Activated naive CD8-positive, alpha-beta T cell (primary cell): ENCODE measurements around the gene MAPT.

Experiments
- H3K27ac Mint-ChIP-seq: one replicate; pipeline ENCODE4 v1.8.0; 2021; ENCODE audit warnings: mixed read lengths
- H3K27me3 Mint-ChIP-seq: one replicate; pipeline ENCODE4 v1.8.0; 2021; ENCODE audit warnings: mixed read lengths
- H3K36me3 Mint-ChIP-seq: one replicate; pipeline ENCODE4 v1.8.0; 2021; ENCODE audit warnings: mixed read lengths
- H3K4me1 Mint-ChIP-seq: one replicate; pipeline ENCODE4 v1.8.0; 2021; ENCODE audit warnings: low read depth, mixed read lengths
- H3K4me3 Mint-ChIP-seq: one replicate; pipeline ENCODE4 v1.8.0; 2021; ENCODE audit warnings: mild to moderate bottlenecking, mixed read lengths
- H3K9me3 Mint-ChIP-seq: one replicate; pipeline ENCODE4 v1.8.0; 2021; ENCODE audit warnings: low read depth, mixed read lengths

MAPT gene

DNA sequence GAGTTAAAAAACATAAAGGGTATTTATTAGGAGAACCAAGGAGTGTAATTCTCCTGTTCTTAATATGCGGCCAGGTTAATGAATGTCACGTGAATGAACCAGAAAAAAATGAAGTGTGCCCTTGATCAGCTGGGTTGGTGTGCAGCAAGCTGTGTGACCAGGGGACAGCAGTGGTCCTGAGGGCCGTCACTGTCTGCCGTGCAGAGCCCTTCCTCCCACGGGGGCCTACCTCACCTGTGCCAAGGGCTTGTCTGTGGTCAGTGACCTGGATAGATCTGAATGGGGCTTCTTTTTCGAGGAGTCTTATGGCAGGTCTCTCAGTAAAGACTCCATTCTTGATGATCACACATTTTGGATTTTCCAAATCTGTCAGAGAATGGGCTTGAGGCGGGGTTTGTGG lies 87.0 kb downstream of the MAPT start:
- Mint-ChIP-seq H3K4me3 (no peak overlapping the region), H3K36me3 (no peaks in the 10 kb centered on the region), H3K9me3 (no peaks in the 10 kb centered on the region), H3K4me1 (no peaks in the 10 kb centered on the region), H3K27me3 (no peaks in the 10 kb centered on the region), H3K27ac (no peak overlapping the region)

- no peak overlapping the region for H3K27ac Mint-ChIP-seq
- H3K4me3 Mint-ChIP-seq, result no peak overlapping the region
- no peaks in the 10 kb centered on the region for H3K36me3 Mint-ChIP-seq
Observed at GRCh38 chr17:45982791-45983613, 88.6 kb downstream of the MAPT start.

GRCh38 chr17:45983614-45984310 lies 89.4 kb downstream of the MAPT start:
- Mint-ChIP-seq H3K4me3 (no peak overlapping the region), H3K9me3 (no peaks in the 10 kb centered on the region), H3K27me3 (no peaks in the 10 kb centered on the region), H3K36me3 (no peaks in the 10 kb centered on the region), H3K4me1 (no peaks in the 10 kb centered on the region), H3K27ac (no peak overlapping the region)

More at GRCh38 chr17:45982791-45983613, 88.6 kb downstream of the MAPT start:
- no peaks in the 10 kb centered on the region for H3K4me1 Mint-ChIP-seq
- H3K27me3 Mint-ChIP-seq, result no peaks in the 10 kb centered on the region
- H3K9me3 Mint-ChIP-seq, result no peaks in the 10 kb centered on the region

- H3K9me3 Mint-ChIP-seq, result no peaks in the 10 kb centered on the region
- H3K27me3 Mint-ChIP-seq, result no peaks in the 10 kb centered on the region
- H3K27ac Mint-ChIP-seq, result no peak overlapping the region
- H3K4me1 Mint-ChIP-seq, result no peaks in the 10 kb centered on the region
- no peaks in the 10 kb centered on the region for H3K36me3 Mint-ChIP-seq
- H3K4me3 Mint-ChIP-seq, result no peak overlapping the region
Observed at GRCh38 chr17:45984368-45984767, 90.0 kb downstream of the MAPT start.

DNA sequence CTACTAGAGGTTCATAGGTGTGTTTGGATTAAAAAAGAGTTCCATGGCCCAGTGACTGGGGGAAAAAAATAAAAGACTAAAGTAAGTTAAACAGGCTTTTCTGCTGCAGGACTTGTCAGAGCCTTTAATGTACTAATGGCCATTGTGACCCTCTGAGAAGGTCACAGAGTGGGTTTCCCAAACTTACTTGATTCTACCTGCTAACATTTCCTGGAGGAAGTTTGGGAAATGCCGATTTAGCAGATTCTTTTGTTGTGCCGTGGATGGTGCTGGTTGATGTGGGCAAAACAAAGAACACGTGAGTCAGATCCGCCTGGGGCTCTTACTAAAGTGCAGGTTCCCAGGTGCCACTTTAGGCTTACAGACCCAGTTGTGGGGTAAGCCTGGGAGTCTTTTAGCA lies 91.1 kb downstream of the MAPT start:
- Mint-ChIP-seq H3K36me3 (no peaks in the 10 kb centered on the region), H3K27me3 (no peaks in the 10 kb centered on the region), H3K9me3 (no peaks in the 10 kb centered on the region), H3K27ac (no peak overlapping the region), H3K4me1 (no peaks in the 10 kb centered on the region), H3K4me3 (no peak overlapping the region)

DNA sequence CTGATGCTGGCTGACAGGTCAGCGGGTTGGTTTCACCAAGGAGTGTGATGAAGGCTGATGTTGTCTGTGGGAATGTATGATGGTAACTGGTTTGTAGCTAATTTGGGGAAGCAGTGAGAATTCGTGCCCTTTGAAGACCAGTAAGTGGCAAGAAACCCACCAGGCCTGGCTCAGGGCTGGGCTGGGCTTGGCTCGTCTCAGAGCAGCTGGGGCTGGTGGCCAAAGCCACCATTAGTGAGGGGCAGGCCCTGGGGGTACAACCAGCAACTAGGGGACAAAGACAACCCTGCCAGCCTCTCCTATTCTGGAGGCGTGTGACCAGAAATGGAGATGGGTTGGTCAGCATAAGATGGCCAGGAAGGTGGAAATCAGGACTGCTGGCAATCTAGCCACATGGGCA lies 91.7 kb downstream of the MAPT start:
- no peaks in the 10 kb centered on the region for H3K9me3 Mint-ChIP-seq
- no peaks in the 10 kb centered on the region for H3K4me1 Mint-ChIP-seq
- no peaks in the 10 kb centered on the region for H3K27me3 Mint-ChIP-seq
- no peak overlapping the region for H3K27ac Mint-ChIP-seq
- no peaks in the 10 kb centered on the region for H3K36me3 Mint-ChIP-seq
- no peak overlapping the region for H3K4me3 Mint-ChIP-seq

DNA sequence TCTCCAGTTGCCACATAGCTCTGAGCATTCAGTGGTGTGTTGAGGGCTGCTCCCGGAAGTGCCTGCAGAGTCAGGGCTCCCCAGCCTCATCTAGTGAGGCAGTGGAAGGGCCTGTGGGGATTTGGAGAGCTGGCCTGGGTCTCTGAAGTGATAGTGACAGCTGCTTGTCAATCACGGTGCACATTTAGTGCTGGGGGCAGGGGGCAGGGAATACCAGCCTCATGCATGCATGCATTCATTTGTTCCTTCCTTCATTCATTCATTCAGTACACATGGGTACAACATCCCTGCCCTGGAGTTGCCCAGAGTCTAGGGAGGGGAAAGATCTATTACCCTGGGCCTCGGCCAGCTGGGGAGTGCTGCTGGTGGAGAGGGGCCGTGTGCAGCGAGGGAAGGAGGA lies 93.4 kb downstream of the MAPT start:
- no peak overlapping the region for H3K4me3 Mint-ChIP-seq
- no peaks in the 10 kb centered on the region for H3K27me3 Mint-ChIP-seq
- H3K27ac Mint-ChIP-seq, result no peak overlapping the region
- H3K9me3 Mint-ChIP-seq, result no peaks in the 10 kb centered on the region
- H3K4me1 Mint-ChIP-seq, result no peaks in the 10 kb centered on the region
- H3K36me3 Mint-ChIP-seq, result no peaks in the 10 kb centered on the region

- Mint-ChIP-seq H3K4me3 (no peak overlapping the region), H3K27ac (no peak overlapping the region), H3K4me1 (no peaks in the 10 kb centered on the region), H3K9me3 (no peaks in the 10 kb centered on the region), H3K36me3 (no peaks in the 10 kb centered on the region), H3K27me3 (no peaks in the 10 kb centered on the region)
Observed at GRCh38 chr17:45989759-45990158, 95.4 kb downstream of the MAPT start.

GRCh38 chr17:45990886-45991285 lies 96.5 kb downstream of the MAPT start:
- Mint-ChIP-seq H3K9me3 (no peaks in the 10 kb centered on the region), H3K4me1 (no peaks in the 10 kb centered on the region), H3K27ac (no peak overlapping the region), H3K27me3 (no peaks in the 10 kb centered on the region), H3K4me3 (no peak overlapping the region), H3K36me3 (no peaks in the 10 kb centered on the region)

DNA sequence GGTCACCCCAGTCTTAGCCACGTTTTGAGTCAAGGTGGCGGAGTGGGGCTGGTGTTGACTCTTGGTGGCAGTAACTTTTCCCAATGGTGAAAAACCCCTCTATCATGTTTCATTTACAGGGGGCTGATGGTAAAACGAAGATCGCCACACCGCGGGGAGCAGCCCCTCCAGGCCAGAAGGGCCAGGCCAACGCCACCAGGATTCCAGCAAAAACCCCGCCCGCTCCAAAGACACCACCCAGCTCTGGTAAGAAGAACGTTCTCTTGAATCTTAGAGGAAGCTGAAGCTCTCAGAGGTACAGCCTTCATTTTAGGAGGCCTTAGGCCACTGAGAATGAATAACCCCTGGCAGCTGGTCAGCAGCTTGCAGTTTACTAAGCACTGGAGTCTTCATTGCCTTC lies 97.0 kb downstream of the MAPT start:
- H3K27me3 Mint-ChIP-seq, result no peaks in the 10 kb centered on the region
- no peaks in the 10 kb centered on the region for H3K9me3 Mint-ChIP-seq
- no peaks in the 10 kb centered on the region for H3K4me1 Mint-ChIP-seq
- H3K27ac Mint-ChIP-seq, result no peak overlapping the region
- no peaks in the 10 kb centered on the region for H3K36me3 Mint-ChIP-seq
- no peak overlapping the region for H3K4me3 Mint-ChIP-seq

DNA sequence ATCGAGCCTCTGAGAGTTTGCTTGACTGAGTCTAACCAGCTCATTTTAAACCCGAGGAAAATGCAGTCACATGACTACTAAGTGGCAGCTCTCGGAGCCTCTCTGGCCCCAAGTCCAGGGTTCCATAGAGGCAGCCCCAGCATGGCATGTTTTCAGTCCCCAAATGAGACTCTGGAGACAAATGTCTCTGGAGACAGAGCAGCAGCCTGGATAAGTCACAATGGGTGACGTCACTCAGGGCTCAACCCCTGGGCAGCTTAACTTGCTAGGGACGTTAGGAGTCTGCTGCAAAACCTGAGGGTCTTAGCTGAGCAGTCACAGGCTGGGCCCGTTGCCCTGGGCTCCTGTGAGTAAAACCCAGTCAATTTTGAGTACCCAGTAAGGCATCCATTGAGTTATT lies 97.8 kb downstream of the MAPT start:
- Mint-ChIP-seq H3K36me3 (no peaks in the 10 kb centered on the region), H3K4me3 (no peak overlapping the region), H3K27me3 (no peaks in the 10 kb centered on the region), H3K4me1 (no peaks in the 10 kb centered on the region), H3K9me3 (no peaks in the 10 kb centered on the region), H3K27ac (no peak overlapping the region)

- no peak overlapping the region for H3K27ac Mint-ChIP-seq
- H3K4me3 Mint-ChIP-seq, result no peak overlapping the region
- H3K4me1 Mint-ChIP-seq, result no peaks in the 10 kb centered on the region
- H3K9me3 Mint-ChIP-seq, result no peaks in the 10 kb centered on the region
- H3K27me3 Mint-ChIP-seq, result no peaks in the 10 kb centered on the region
- H3K36me3 Mint-ChIP-seq, result no peaks in the 10 kb centered on the region
Observed at GRCh38 chr17:45992904-45993303, 98.5 kb downstream of the MAPT start.

DNA sequence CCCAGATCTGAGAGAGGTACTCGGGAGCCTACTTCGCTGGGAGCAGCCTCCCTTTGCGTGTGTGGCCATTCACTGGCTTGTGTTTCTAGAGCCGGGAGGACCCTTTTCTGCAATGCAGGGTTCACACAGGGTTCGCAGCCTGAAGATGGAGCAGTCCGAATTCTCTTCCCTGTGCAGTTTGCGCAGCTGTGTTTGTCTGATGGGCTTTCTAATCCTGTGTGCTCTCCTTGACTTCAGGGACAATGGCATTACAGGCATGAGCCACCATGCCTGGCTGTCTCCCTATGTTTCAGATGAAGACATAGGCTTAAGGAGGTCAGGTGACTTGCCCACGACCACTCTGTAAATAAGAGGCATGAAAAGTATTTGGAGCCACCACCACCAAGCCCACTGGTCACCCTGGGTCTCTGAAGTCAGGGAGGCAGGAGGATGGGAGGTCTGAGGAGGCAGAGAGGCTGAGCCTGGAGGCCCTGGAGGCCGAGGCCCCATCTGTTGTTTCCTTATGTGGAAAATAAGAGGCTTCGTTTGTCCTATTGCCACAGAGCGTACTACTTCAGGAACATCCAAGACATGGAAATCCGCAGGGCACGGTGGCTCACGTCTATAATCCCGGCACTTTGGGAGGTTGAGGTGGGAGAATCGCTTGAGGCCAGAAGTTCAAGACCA lies 99.7 kb downstream of the MAPT start:
- no peaks in the 10 kb centered on the region for H3K27me3 Mint-ChIP-seq
- no peak overlapping the region for H3K4me3 Mint-ChIP-seq
- H3K36me3 Mint-ChIP-seq, result no peaks in the 10 kb centered on the region
- no peaks in the 10 kb centered on the region for H3K9me3 Mint-ChIP-seq
- H3K27ac Mint-ChIP-seq, result no peak overlapping the region
- no peaks in the 10 kb centered on the region for H3K4me1 Mint-ChIP-seq

DNA sequence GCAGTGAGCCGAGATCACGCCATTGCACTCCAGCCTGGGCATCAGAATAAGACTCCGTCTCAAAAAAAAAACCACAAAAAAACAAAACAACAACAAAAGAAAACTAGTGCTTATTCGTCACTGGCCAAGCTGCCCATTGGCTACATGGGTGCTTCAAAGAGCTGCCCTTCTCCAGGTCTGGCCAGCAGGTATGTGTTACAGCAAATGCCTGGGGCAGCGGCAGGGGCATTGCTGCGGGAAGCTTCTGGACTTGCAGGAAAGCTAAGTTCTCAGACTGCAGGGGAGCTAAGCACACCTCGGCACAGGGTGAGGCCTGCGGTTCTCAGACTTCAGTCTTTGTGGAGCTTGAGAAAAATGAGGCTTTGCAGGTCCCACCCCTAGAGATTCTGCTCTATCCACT lies 100.6 kb downstream of the MAPT start:
- Mint-ChIP-seq H3K4me1 (no peaks in the 10 kb centered on the region), H3K27ac (no peak overlapping the region), H3K4me3 (no peak overlapping the region), H3K27me3 (no peaks in the 10 kb centered on the region), H3K9me3 (no peaks in the 10 kb centered on the region), H3K36me3 (no peaks in the 10 kb centered on the region)

DNA sequence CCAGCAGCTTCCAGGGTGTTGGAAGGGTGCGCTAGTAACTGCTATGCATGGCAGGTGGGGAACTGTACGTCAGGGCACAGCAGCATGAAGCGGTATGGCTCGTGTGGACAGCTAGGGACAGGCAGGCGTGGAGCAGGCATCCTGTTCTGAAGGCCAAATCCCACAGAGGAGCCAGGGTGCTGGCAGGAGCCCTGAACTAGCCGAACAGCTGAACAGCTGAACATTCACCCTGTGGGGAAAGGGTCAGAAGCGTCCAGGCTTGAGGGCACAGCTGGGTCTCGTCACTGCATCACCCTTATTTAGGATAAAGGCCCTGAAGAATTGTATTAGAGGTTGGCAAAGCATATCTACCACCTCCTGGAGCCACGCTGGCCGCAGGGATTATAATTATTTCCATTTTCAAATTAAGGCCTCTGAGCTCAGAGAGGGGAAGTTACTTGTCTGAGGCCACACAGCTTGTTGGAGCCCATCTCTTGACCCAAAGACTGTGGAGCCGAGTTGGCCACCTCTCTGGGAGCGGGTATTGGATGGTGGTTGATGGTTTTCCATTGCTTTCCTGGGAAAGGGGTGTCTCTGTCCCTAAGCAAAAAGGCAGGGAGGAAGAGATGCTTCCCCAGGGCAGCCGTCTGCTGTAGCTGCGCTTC lies 101.4 kb downstream of the MAPT start:
- Mint-ChIP-seq H3K27me3 (no peaks in the 10 kb centered on the region), H3K9me3 (no peaks in the 10 kb centered on the region), H3K4me3 (no peak overlapping the region), H3K36me3 (no peaks in the 10 kb centered on the region), H3K27ac (no peak overlapping the region), H3K4me1 (no peaks in the 10 kb centered on the region)
